ENCODE measurements around the gene SYCE1L.
"Not testable (repeated sequence)": the region's sequence is repeated elsewhere in the genome, so short reads cannot be mapped to it uniquely, and the experiment has no call there.

The SYCE1L gene

GRCh38 chr16:77183137-77183536 lies 16.1 kb upstream of the SYCE1L start:
- Histone ChIP-seq H3K27me3 (ENCODE audit: insufficient read depth, low read length) (no peaks in the 10 kb centered on the region), H3K27ac (ENCODE audit: low read length) (no peak overlapping the region), H3K4me1 (ENCODE audit: insufficient read depth, low read length) (no peaks in the 10 kb centered on the region), H3K9ac (ENCODE audit: low read depth, low read length) (no peak overlapping the region), H3K36me3 (ENCODE audit: insufficient read depth, low read depth, low read length) (no peaks in the 10 kb centered on the region), H3K9me3 (ENCODE audit: insufficient read depth, low read depth, low read length) (no peaks in the 10 kb centered on the region), H3K4me3 (ENCODE audit: low read length) (no peak overlapping the region)

- H3K9ac ChIP-seq (ENCODE audit: low read depth, low read length); H3K27ac ChIP-seq (ENCODE audit: low read length); H3K36me3 ChIP-seq (ENCODE audit: insufficient read depth, low read depth, low read length); H3K4me3 ChIP-seq (ENCODE audit: low read length); H3K9me3 ChIP-seq (ENCODE audit: insufficient read depth, low read depth, low read length); H3K4me1 ChIP-seq (ENCODE audit: insufficient read depth, low read length); H3K27me3 ChIP-seq (ENCODE audit: insufficient read depth, low read length): not testable (repeated sequence)
These were observed 12.9 kb upstream of the SYCE1L start for GRCh38 chr16:77186298-77186697.

- peaks cover 9% of the 10 kb centered on the region for H3K4me1 ChIP-seq (ENCODE audit: insufficient read depth, low read length)
- H3K36me3 ChIP-seq (ENCODE audit: insufficient read depth, low read depth, low read length) = peaks cover 18% of the 10 kb centered on the region
- no peaks in the 10 kb centered on the region; the same call in 1 of the 2 replicates for H3K27me3 ChIP-seq (ENCODE audit: insufficient read depth, low read length)
- peak overlapping the region; percentile 94 for H3K4me3 ChIP-seq (ENCODE audit: low read length)
- peak overlapping the region; percentile 88 for H3K9ac ChIP-seq (ENCODE audit: low read depth, low read length)
- H3K27ac ChIP-seq (ENCODE audit: low read length) = peak overlapping the region; percentile 76
- no peaks in the 10 kb centered on the region for H3K9me3 ChIP-seq (ENCODE audit: insufficient read depth, low read depth, low read length)
These were observed 9.1 kb upstream of the SYCE1L start for GRCh38 chr16:77190190-77190477.

GRCh38 chr16:77190478-77191258 lies 8.5 kb upstream of the SYCE1L start, which contains the start of gene MON1B:
MON1B (plus strand) TSS chr16:77191190; CDS start chr16:77191486, 296 bp downstream.
- Histone ChIP-seq H3K4me1 (ENCODE audit: insufficient read depth, low read length) (peaks cover 9% of the 10 kb centered on the region), H3K9me3 (ENCODE audit: insufficient read depth, low read depth, low read length) (no peaks in the 10 kb centered on the region), H3K36me3 (ENCODE audit: insufficient read depth, low read depth, low read length) (peaks cover 24% of the 10 kb centered on the region), H3K4me3 (ENCODE audit: low read length) (peak within 1 kb of the TSS; percentile 94), H3K9ac (ENCODE audit: low read depth, low read length) (peak within 1 kb of the TSS; percentile 88), H3K27me3 (ENCODE audit: insufficient read depth, low read length) (no peaks in the 10 kb centered on the region; the same call in 1 of the 2 replicates), H3K27ac (ENCODE audit: low read length) (peak within 1 kb of the TSS; percentile 76)

- H3K9me3 ChIP-seq (ENCODE audit: insufficient read depth, low read depth, low read length) = no peaks in the 10 kb centered on the region
- no peaks in the 10 kb centered on the region; the same call in 1 of the 2 replicates for H3K27me3 ChIP-seq (ENCODE audit: insufficient read depth, low read length)
These were observed 7.8 kb upstream of the SYCE1L start for GRCh38 chr16:77191259-77191969.

GRCh38 chr16:77193377-77193776 lies 5.8 kb upstream of the SYCE1L start:
- H3K27me3 ChIP-seq (ENCODE audit: insufficient read depth, low read length) = no peaks in the 10 kb centered on the region; the same call in 1 of the 2 replicates
- no peak overlapping the region for H3K9ac ChIP-seq (ENCODE audit: low read depth, low read length)
- H3K27ac ChIP-seq (ENCODE audit: low read length) = no peak overlapping the region
- no peaks in the 10 kb centered on the region for H3K9me3 ChIP-seq (ENCODE audit: insufficient read depth, low read depth, low read length)
- no peak overlapping the region for H3K4me3 ChIP-seq (ENCODE audit: low read length)
- H3K4me1 ChIP-seq (ENCODE audit: insufficient read depth, low read length) = peaks cover 9% of the 10 kb centered on the region
- peaks cover 41% of the 10 kb centered on the region for H3K36me3 ChIP-seq (ENCODE audit: insufficient read depth, low read depth, low read length)

More at GRCh38 chr16:77191259-77191969, 7.8 kb upstream of the SYCE1L start:
- peaks cover 9% of the 10 kb centered on the region for H3K4me1 ChIP-seq (ENCODE audit: insufficient read depth, low read length)
- H3K9ac ChIP-seq (ENCODE audit: low read depth, low read length) = peak overlapping the region; percentile 88
- peak overlapping the region; percentile 30 for H3K27ac ChIP-seq (ENCODE audit: low read length)
- peaks cover 28% of the 10 kb centered on the region for H3K36me3 ChIP-seq (ENCODE audit: insufficient read depth, low read depth, low read length)
- peak overlapping the region; percentile 94 for H3K4me3 ChIP-seq (ENCODE audit: low read length)

GRCh38 chr16:77194295-77195231 lies 4.6 kb upstream of the SYCE1L start:
- Histone ChIP-seq H3K4me3 (ENCODE audit: low read length) (no peak overlapping the region), H3K9ac (ENCODE audit: low read depth, low read length) (no peak overlapping the region), H3K4me1 (ENCODE audit: insufficient read depth, low read length) (peaks cover 9% of the 10 kb centered on the region), H3K27ac (ENCODE audit: low read length) (no peak overlapping the region), H3K36me3 (ENCODE audit: insufficient read depth, low read depth, low read length) (peaks cover 53% of the 10 kb centered on the region), H3K27me3 (ENCODE audit: insufficient read depth, low read length) (no peaks in the 10 kb centered on the region), H3K9me3 (ENCODE audit: insufficient read depth, low read depth, low read length) (no peaks in the 10 kb centered on the region)

- H3K36me3 ChIP-seq (ENCODE audit: insufficient read depth, low read depth, low read length) = peaks cover 56% of the 10 kb centered on the region
- peaks cover 9% of the 10 kb centered on the region for H3K4me1 ChIP-seq (ENCODE audit: insufficient read depth, low read length)
- H3K4me3 ChIP-seq (ENCODE audit: low read length) = no peak overlapping the region
- no peak overlapping the region for H3K27ac ChIP-seq (ENCODE audit: low read length)
- H3K9me3 ChIP-seq (ENCODE audit: insufficient read depth, low read depth, low read length) = no peaks in the 10 kb centered on the region
- H3K27me3 ChIP-seq (ENCODE audit: insufficient read depth, low read length) = no peaks in the 10 kb centered on the region
- H3K9ac ChIP-seq (ENCODE audit: low read depth, low read length) = no peak overlapping the region
These were observed 3.8 kb upstream of the SYCE1L start for GRCh38 chr16:77195411-77195810.

- no peak overlapping the region for H3K27ac ChIP-seq (ENCODE audit: low read length)
- H3K4me3 ChIP-seq (ENCODE audit: low read length) = no peak overlapping the region
- H3K36me3 ChIP-seq (ENCODE audit: insufficient read depth, low read depth, low read length) = peaks cover 56% of the 10 kb centered on the region
- H3K9ac ChIP-seq (ENCODE audit: low read depth, low read length) = no peak overlapping the region
- H3K27me3 ChIP-seq (ENCODE audit: insufficient read depth, low read length) = no peaks in the 10 kb centered on the region
- no peaks in the 10 kb centered on the region for H3K9me3 ChIP-seq (ENCODE audit: insufficient read depth, low read depth, low read length)
- H3K4me1 ChIP-seq (ENCODE audit: insufficient read depth, low read length) = no peaks in the 10 kb centered on the region
These were observed 1.5 kb upstream of the SYCE1L start for GRCh38 chr16:77197747-77198146.

- Histone ChIP-seq H3K27me3 (ENCODE audit: insufficient read depth, low read length) (peaks cover 11% of the 10 kb centered on the region; the same call in 1 of the 2 replicates), H3K4me1 (ENCODE audit: insufficient read depth, low read length) (peaks cover 16% of the 10 kb centered on the region; the same call in 1 of the 2 replicates), H3K9ac (ENCODE audit: low read depth, low read length) (no peak overlapping the region), H3K36me3 (ENCODE audit: insufficient read depth, low read depth, low read length) (no peaks in the 10 kb centered on the region), H3K4me3 (ENCODE audit: low read length) (no peak overlapping the region), H3K27ac (ENCODE audit: low read length) (no peak overlapping the region), H3K9me3 (ENCODE audit: insufficient read depth, low read depth, low read length) (no peaks in the 10 kb centered on the region)
These were observed 7.3 kb downstream of the SYCE1L start for GRCh38 chr16:77206533-77206932.

GRCh38 chr16:77207030-77207429 lies 7.8 kb downstream of the SYCE1L start:
- no peaks in the 10 kb centered on the region for H3K36me3 ChIP-seq (ENCODE audit: insufficient read depth, low read depth, low read length)
- H3K4me3 ChIP-seq (ENCODE audit: low read length) = no peak overlapping the region
- no peaks in the 10 kb centered on the region for H3K9me3 ChIP-seq (ENCODE audit: insufficient read depth, low read depth, low read length)

More at GRCh38 chr16:77207030-77207429, 7.8 kb downstream of the SYCE1L start:
- Histone ChIP-seq H3K9ac (ENCODE audit: low read depth, low read length) (no peak overlapping the region), H3K27me3 (ENCODE audit: insufficient read depth, low read length) (peaks cover 12% of the 10 kb centered on the region; the same call in 1 of the 2 replicates), H3K27ac (ENCODE audit: low read length) (no peak overlapping the region), H3K4me1 (ENCODE audit: insufficient read depth, low read length) (peaks cover 16% of the 10 kb centered on the region; the same call in 1 of the 2 replicates)
